Fibroblast of upper back skin (primary cell): ENCODE results near the gene KIF25.
"Not testable (repeated sequence)": the region's sequence is repeated elsewhere in the genome, so short reads cannot be mapped to it uniquely, and the experiment has no call there.

Source experiments
- DNase-seq: peaks from one replicate; pipeline ENCODE4 v3.0.0-alpha.2; 2013

The KIF25 gene

DNA sequence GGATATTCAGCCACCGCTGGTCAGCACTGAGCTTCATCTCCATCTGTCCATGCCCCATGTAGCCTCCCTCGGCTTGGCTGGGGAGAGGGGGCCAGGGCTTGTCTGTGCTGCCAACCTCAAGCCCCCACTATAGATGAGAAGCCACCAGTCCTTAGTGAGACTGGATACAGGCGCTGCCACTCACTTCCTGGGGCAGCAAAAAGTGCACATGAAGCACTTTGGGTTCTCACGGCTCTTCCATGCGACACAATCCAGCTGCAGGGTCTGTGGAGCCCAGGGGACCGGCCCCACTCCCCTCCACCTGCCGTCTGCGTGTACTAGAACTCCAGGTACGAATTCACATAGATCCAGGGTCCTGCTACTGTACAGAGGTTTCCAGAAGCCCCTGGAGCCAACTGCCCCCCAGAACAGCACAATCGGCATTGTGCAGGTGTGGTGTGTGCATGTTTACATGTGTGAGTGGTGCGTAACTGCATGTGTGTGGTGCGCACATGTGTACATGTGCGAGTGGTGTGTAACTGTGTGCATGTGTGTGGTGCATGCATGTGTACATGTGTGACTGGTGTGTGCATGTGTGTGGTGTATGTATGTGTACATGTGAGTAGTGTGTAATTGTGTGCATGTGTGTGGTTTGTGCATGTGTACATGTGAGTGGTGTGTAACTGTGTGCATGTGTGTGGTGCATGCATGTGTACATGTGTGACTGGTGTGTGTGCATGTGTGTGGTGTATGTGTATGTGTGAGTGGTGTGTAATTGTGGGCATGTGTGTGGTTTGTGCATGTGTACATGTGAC, 76.7 kb downstream of the KIF25 start:
- no peak for DNase-seq

DNA sequence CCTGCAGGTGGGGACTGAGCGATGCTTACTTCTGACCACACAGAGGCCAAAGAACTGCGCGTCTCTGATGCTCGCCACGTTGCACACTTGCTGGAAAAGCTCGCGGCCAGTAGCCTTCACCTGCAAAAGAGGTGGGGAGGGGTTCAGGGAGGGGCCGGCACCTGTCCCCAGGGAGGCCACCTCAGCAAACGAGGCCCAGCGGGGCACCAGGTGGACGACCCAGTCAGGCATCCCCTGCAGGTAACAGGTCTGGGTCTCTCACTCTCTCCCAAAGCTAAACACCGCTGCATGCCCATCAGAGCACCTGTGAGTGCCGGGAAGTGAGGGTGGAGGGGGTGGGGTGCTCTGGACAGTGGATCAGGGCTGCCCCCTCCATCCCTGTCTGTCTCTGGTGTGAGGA, 77.7 kb downstream of the KIF25 start:
- DNase-seq, result no peak

DNA sequence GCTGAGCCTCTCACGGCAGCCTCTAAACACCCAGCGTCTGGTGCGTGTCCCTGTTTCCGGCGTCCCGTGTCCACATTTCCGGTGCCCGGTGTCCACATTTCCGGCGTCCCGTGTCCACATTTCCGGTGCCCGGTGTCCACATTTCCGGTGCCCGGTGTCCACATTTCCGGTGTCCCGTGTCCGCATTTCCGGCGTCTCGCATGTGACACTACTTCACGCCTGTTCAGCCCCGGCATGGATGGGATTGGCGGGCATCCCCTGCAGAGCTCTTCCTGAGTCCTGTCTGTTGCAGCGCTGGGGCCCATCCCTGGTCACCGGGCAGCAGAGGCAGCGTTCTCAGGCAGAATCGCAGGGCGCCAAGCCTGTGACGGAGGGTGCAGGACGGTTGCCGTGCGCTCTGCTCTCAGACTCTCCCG, 78.3 kb downstream of the KIF25 start:
- DNase-seq, result no peak

DNA sequence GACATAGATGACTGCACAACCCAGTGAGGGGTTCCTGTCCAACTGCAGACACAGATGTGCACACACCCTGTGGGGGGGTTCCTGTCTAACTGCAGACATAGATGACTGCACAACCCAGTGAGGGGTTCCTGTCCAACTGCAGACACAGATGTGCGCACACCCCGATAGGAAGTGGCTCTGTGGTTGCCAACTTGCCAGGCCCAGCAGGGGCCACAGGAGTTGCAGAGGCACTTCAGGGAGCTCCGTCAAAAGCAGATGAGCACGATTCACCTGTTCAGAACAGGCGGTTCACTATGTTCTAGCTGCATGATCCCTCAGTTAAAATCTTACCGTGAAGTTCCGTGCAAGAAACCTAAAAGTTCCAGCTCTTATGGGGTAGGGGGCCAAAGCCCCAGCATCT, 79.9 kb downstream of the KIF25 start:
- DNase-seq, result not testable (repeated sequence)

DNA sequence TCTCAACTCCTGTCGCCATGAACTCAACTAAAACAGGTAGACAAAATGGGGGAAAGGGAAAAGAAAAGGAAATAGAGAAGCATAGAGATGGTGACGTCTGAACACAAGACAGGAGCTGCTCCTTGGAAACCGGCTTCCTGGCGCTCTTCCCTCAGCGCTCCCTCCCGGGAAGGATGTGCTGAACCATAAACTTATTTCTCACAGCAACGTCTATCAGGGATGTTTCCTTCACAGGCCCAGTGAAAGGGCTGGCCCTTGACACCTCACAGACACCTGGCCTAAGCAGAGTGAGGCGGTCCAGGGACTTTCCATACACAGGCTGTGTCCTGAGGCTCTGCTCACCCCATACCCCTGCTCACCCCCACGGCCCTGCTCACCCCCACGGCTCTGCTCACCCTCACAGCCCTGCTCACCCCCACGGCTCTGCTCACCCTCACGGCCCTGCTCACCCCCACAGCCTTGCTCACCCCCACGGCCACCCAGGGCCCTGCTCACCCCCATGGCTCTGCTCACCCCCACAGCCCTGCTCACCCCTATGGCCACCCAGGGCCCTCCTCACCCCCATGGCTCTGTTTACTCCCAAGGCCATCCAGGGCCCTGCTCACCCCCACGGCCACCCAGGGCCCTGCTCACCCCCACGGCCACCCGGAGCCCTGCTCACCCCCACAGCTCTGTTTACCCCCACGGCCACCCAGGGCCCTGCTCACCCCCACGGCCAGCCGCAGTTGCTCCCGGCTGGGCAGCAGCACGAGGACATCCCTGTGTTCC, 80.9 kb downstream of the KIF25 start:
- no peak for DNase-seq

DNA sequence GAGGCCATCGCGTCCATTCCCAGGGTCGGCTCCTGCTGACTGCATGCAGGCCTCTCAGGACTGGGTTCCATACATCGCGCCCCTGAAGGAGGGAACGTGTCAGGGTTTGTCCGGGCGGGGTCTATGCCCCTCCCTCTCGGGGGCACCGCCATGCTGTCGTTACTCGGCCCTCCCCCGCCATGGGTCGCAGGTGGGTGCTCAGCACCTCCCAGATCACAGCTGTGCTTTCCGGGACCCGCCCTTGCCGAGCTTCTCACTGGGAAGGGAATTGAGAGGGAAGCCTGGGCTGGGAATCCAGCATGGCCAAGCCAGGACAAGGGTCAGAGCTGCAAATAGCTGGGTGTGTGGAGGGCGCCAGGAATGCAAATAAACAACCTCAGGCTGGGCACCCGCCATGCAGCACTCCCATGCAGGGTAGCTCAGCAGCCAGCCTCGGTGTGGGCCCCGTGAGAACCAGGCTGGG, 81.5 kb downstream of the KIF25 start, which contains the start of gene FRMD1:
FRMD1 (minus strand) TSS at position 270 of the 463 bp plus-strand sequence; CDS start at position 152, 118 bp downstream.
- no peak for DNase-seq

DNA sequence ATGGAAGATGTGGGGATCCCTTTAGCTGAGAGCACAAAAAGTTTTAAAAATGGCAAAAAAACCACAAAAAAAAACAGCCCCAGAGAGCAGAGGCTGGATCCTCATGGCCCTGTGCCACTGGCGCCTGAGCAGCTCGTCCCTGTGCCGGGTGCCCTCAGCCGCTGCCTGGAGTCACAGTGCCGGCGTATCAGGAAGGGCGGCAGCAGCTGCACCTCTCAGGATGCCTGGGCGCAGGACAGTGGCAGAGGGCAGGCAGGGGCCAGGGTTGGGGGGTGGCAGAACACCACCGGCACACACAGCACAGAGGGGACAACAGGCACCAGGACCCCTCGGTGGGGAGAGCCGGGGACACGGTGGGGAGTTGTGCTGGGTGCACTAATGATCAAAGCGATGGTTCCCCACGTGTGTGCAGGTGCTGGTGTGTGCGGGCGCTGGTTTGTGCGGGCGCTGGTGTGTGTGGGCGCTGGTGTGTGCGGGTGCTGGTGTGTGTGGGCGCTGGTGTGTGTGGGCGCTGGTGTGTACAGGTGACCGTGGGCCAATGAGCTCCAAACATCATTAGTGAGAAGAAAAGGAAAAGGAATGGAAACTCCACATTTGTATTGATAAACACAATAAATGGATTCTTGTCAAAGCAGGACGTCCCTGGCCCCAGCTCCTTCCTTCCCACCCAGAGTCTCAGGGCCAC, 83.1 kb downstream of the KIF25 start:
- no peak for DNase-seq

DNA sequence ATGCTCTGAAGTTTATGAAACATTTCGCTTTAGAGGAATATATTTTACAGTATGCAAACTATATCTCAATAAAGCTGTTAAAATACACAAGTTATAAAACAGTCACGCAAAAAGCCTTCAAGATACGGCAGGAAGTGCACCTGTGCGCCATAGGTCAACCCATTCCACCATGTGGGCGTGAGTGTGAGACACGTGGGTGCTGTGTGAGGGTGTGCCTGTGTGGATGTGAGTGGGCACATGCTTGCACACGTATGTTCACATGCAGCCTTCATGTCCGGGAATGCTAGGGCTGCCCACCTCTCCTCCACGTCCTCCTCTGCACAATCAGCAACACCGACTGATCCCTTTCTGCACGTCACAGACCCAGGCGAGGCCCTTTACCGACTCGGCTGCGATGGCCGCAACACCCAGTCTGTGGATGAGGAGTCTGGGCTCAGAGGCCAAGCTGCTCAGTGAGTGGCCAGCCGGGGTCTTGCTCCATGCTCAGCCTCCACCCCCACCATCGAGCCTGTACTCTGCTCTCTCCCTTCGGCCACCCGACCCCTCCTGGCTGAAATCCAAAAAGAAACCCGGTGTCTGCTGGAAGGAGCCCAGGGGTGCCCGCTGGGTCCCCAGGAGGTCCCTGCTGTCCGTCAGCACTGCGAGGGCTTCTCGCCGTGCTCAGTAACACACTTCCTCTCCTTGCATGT, 84.5 kb downstream of the KIF25 start:
- DNase-seq, result no peak

DNA sequence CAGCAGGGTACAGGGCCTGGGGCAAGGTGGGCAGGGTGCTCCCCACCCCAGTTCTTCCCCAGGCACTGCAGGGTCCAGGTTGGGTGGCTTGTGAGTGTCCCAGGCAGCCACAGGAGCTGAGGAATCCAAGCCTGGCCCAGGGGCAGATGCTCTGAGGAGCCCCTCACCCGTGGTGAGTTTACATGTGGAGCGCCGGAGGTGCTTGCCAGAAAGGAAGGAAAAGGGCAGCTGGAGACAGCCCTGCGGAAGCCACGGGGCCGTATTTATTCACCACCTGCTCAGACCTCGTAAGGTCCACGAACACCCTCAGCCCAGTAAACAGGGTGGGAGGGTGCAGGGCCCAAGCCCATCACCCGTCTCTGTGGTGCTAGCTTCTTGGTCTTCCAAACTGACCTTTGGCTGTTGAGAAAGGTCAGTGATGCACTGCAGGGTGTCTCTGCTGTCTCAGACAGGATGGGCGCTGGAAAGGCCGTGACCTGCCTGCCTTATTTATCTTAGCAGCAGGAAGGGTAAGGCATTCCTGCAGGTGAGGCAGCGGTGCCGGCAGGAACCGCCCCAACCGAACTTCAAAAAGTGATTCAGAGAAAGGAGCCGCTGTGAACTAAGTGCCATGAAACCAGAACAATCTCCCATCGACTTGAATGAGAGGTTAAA, 85.5 kb downstream of the KIF25 start:
- no peak for DNase-seq

DNA sequence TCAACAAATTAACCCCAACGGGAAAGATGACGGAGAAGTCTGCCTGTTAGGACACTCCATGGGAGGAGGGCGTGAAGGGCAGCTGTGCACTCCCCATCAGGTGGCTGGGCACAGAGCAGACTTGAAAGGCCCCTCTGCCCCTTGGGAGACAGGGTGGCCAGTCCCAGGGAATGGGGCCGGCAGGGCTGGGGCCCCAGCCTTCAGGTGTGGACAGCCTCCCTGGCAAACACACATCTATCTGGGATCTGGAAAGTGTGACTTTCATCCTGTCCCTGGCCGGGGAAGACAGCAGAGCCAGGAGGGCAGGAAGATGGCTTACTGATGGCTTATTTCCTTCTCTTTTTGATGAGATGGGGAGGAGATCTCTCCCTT, 86.0 kb downstream of the KIF25 start:
- no peak for DNase-seq

DNA sequence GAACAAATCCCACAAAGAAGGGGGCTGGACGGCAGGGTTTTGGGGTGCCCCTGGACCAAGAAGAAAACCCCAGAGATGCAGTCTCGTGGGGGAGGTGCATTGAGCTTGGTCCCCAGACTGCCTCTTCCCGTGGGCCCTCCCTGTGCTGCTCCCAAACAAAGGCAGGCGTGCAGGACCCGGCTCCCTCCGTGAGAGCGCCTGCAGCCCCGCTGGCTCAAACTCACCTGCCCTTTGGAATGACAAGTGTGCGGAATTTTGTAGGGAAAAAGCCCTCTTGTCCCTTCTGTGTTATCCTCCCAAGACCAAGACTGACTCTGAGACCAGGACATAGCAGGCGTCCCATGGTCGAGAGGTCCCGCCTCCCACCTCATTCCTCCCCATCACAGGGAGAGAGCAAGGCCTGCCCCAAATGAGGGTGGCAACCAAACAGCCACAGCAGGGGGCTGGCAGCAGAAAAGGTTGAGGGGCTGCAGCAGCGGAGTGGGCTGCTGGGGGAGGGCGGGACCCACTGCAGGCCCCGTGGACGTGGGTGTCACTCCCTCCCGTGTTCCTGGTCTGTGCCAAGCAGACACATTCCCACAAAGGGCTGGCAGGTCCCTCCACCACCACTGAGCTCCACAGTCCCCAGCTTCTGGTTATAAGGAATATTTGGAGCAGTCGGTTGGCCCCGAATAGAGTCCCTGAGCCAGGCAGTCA, 87.1 kb downstream of the KIF25 start:
- DNase-seq, result no peak

DNA sequence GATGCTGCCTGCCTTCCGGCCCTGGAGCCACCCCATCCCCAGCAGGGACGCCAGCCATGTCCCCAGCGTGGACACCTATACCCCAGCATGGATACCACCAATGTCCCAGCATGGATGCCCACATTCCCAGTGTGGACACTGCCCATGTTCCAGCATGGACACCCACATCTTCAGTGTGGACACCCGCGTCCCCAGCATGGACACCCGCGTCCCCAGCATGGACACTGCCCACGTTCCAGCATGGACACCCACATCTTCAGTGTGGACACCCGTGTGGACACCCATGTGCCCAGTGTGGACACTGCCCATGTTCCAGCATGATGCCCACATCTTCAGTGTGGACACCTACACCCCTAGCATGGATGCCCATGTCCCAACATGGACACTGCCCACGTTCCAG, 88.6 kb downstream of the KIF25 start:
- no peak for DNase-seq

DNA sequence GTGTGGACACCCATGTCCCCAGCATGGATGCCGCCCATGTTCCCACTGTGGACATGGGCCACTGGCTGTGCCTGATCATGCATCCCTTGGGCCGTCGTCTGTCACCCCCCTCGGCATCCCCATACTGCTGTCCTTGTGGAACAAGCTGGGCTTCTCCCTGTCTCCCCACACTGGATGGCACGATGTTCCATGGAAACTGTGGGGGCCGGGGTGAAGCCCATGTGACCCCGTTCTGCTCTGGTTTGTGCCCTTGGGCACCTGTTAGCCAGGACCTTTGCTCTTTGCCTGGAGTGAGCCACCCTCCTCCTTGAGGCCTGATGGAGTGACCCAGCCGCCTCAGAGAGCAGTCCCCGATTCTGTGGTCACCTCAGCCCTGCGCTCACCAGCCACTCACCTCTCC, 89.1 kb downstream of the KIF25 start:
- no peak for DNase-seq

DNA sequence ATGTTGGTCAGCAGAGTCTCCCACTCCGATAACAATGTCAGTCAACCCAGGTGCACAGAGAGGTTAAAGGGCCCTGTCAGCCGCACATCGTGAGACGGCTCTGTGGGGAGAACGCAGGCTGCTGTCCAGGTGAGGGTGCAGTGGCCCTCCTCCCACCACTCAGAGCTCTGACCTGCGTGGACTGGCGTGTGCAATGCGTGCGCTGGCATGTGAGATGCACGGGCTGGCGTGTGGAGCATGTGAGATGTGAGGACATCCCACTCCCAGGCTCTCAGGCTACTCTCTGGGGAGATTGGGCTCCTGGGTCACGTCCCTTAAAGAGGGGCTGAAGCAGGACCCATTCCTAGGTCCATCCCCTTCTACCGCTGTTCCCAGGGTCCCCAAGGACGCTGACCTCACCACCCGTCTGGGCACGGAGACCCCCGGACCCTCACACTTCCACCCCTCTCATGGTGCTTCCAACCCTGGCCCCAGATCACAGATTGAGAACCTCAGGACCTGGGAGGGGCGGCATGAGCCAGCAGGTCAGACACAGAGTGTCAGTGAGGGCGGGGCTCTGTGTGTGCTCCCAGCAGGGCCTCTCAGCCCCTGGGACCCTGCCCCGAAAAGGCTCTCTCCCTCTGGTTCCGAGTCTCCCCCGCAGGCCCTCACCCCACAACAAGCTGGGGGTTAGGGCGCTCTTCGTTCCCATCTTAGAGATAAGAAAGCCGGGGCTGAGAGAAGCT, 90.1 kb downstream of the KIF25 start:
- DNase-seq, result no peak

DNA sequence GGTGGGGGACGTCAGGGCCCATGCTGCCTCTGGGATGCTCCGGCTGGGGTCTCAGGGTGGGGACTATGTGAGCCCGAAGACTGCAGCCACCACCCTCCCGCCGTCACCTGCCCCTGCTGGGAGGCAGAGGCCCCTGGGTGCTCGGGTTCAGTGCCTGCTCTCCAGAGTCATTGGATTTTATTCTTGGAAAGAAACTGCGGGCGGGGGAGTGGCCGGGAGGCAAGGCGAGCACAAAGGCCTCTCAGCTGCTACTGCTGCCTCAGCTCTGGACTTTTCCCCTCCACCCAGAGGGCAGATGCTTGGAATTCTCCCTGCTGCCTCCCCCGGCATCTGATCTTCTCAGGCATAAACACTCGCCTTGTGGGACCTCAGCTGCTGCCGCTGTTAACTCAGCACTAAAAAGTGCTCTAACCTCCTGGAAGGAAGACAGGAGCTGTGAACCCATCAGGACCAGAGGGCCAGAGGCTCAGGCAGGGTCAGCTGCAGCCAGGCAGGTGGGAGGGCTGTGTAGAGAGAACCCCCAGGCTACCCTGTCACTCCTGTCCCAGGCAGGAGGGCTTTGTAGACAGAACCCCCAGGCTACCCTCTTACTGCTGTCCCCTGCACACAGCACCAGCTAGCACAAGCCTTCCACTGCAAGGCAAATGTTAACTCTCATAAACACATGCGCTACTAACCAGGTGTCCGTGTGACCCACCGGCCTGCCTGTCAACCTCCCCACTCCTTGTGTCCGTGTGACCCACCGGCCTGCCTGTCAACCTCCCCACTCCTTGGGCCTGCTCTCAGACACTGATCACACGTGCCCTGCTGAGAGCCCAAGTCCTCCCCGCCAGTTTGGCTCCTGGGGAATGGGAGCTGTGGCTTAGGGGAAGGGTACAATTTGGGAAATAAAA, 90.9 kb downstream of the KIF25 start:
- DNase-seq, result peak; percentile 34

DNA sequence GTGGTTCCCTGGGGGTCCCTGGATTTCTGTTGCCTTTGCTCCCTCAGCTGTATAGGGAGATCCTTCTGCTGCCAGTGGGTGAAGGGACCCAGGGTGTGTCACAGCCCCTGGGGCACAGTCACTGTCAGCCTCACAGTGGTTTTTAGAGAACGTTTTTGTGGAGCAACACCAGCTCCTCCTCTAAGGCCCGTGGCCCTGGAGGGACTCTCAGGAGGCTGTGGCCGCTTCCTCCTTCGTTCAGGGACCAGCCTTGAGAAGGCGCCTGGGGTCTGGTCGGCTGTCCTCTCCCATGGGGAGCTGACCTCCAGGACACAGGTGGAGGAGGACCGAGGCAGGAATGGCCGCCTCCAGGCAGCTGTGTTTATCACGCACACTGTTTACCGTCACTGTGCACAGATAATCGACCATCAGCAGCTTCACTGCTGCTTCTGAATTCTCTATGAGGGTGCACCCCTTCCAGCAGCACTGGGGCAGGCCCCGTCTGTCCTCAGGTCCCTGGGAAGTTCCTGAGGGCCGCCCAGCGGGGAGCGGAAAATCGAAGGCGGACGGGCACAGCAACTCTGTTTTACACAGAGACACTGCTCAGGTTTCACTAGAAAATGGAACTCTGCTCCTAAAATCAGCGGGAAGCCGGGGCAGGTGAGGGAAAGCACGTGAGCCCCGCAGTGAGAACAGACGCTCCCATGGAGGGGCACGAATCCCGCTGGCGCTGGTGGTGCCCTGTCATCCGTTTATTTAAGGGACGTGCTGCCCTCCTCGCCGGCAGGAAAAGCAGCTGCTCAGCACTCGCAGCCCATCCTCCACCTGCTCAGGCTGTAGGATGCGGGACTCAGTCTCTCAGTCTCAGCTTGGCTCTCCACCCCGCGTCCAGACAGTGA, 92.0 kb downstream of the KIF25 start:
- no peak for DNase-seq

DNA sequence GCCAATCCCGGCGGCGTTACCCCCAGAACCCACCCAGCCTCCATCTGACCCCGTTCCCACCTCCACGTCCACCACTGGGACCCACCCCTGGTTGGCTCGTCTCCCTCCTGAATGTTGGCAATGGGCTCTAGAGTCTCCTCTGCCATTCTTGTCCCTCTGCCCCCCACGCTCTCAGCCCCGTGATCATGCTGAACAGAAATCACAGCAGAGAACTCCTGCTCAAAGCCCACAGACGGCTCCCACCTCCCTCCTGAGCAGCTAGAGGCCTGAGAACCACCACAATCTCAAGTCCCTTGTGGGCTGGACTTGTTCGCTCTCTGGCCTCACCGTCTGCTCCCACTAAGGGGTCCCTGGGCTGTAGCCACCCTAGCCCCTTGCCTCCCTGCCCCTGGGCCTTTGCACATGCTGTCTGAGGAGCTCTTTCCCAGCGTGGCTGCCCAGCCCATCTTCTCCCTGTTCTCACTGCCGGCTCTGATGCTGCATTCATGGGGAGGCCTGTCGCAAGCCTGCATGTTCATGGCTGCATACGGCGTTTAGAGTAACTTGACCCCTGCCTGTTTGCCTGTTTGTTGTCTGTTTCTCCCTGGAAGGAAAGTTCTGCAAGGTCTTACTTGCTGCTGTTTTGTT, 92.7 kb downstream of the KIF25 start:
- no peak for DNase-seq

DNA sequence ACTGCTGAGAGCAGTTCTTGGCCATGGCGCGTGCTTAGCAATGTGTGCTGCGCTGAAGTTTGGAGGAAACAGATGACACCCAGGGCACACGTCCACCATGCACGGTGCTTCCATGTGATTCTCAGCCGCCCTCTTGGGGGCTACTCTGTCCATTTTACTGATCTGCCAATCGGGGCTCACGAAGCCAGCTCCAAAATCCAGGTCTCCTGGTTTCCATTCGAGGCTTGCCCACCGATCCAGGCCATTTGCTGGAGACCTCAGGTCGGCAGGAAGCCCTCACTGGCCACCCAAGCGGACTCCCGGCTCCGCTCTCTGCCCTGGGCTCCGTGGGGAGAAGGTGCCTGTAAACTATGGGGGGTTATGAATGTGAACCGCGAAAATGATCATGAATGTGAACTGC, 93.2 kb downstream of the KIF25 start:
- DNase-seq, result no peak
